ENCODE measurements around the gene WFDC12.
A peak's percentile ranks its signal among the peaks of the same experiment; 100 is the strongest.

WFDC12 gene

GRCh38 chr20:45094864-45095574, 29.2 kb downstream of the WFDC12 start:
- DNase-seq (ENCODE audit: low read depth in 2 of 2) = no peak
- TF ChIP-seq CTCF (IDR thresholded peaks at IDR 0.05; ENCODE audit: low read depth, low read length) = no peak
- H3K4me3 ChIP-seq (replicated peaks in 1 of 2; ENCODE audit: low read depth in 2 of 2, low read length in 2 of 2) = no peak overlapping the region

GRCh38 chr20:45094201-45094600, 30.1 kb downstream of the WFDC12 start:
- no peak overlapping the region for H3K4me3 ChIP-seq (replicated peaks in 1 of 2; ENCODE audit: low read depth in 2 of 2, low read length in 2 of 2)
- no peak for DNase-seq (ENCODE audit: low read depth in 2 of 2)
- TF ChIP-seq CTCF (IDR thresholded peaks at IDR 0.05; ENCODE audit: low read depth, low read length) = no peak

DNA sequence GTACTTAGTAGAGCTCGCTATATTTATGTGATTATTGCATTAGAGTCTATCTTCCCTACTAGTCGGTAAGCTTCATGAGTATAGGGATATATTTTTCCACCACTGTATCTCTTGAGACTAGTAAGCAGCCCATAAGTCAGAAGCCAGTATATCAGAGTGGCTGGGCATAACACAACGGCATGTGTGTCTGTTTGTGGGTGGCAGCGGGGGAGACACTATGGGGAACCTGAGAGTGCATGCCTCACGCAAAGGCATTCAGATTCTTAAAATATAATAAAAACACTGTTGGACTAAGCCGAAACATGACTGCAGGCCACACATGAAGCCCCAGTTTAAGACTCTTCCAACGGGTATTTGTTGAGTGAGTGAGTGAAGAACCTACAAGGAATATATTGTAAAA, 31.4 kb downstream of the WFDC12 start:
- TF ChIP-seq CTCF (IDR thresholded peaks at IDR 0.05; ENCODE audit: low read depth, low read length) = no peak

GRCh38 chr20:45091366-45091765, 32.9 kb downstream of the WFDC12 start:
- no peak for TF ChIP-seq CTCF (IDR thresholded peaks at IDR 0.05; ENCODE audit: low read depth, low read length)
- H3K4me3 ChIP-seq (replicated peaks in 1 of 2; ENCODE audit: low read depth in 2 of 2, low read length in 2 of 2) = no peak overlapping the region
- DNase-seq (ENCODE audit: low read depth in 2 of 2) = no peak

More for the DNA sequence above, 31.4 kb downstream of the WFDC12 start:
- H3K4me3 ChIP-seq (replicated peaks in 1 of 2; ENCODE audit: low read depth in 2 of 2, low read length in 2 of 2) = no peak overlapping the region
- no peak for DNase-seq (ENCODE audit: low read depth in 2 of 2)

- no peak for DNase-seq (ENCODE audit: low read depth in 2 of 2)
- no peak overlapping the region for H3K4me3 ChIP-seq (replicated peaks in 1 of 2; ENCODE audit: low read depth in 2 of 2, low read length in 2 of 2)
- TF ChIP-seq CTCF (IDR thresholded peaks at IDR 0.05; ENCODE audit: low read depth, low read length) = no peak
Measured at GRCh38 chr20:45090481-45090880, 33.8 kb downstream of the WFDC12 start.

DNA sequence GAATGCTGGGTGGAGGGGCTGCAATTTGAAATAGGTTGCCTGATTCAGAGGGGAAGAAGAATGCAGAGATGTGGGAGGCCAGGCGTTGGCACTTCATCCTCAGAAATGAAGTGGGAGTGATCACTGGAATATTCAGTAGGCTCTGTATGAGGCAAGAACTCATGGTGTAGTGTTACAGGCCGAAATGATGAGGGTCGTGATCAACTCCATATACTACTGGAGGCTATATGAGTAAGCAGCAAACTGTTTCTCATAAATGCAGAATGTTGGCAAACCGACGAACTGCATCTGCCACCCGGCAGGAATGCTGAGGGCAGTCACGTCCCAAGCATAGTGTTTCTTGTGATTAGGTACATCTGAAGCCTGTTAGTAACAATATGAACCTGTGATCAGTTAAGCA, 36.0 kb downstream of the WFDC12 start:
- H3K4me3 ChIP-seq (replicated peaks in 1 of 2; ENCODE audit: low read depth in 2 of 2, low read length in 2 of 2) = no peak overlapping the region
- DNase-seq (ENCODE audit: low read depth in 2 of 2) = peak; percentile 29 to 74
- TF ChIP-seq CTCF (IDR thresholded peaks at IDR 0.05; ENCODE audit: low read depth, low read length) = no peak

DNA sequence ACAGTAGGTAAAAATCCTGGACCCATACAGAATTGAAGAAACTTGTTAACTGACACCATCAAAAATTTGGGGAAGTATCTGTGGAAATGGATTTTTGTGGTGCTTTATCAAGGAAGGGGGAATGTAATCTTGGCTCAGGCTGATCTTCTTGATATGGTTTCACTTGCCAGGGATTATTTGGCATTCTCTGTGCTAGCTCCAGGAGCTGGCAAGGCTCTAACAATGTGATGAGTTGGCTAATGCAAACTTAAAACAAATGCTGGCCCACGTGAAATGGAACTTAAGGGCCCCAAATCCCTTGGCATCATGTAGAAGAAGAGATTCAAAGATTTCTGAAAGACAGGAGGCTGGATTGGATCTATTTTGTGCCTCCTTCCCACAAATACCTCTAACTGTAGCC, 36.5 kb downstream of the WFDC12 start:
- no peak for TF ChIP-seq CTCF (IDR thresholded peaks at IDR 0.05; ENCODE audit: low read depth, low read length)
- DNase-seq (ENCODE audit: low read depth in 2 of 2) = peak in 1 of 2 donors; percentile 52

More for the DNA sequence above, 36.5 kb downstream of the WFDC12 start:
- H3K4me3 ChIP-seq (replicated peaks in 1 of 2; ENCODE audit: low read depth in 2 of 2, low read length in 2 of 2) = no peak overlapping the region

All from cardiac fibroblast (primary cell).